Measurements from ENCODE around the gene HSPG2.

HSPG2 gene

GRCh38 chr1:21830792-21831453 lies 106.2 kb downstream of the HSPG2 start:
- Histone ChIP-seq H3K4me1 (ENCODE audit: control insufficient read depth, low read depth, low read length) (no peaks in the 10 kb centered on the region), H3K27me3 (ENCODE audit: insufficient read depth, low read length, poor library complexity) (no peaks in the 10 kb centered on the region), H3K18ac (ENCODE audit: low read length) (no peak overlapping the region), H4K5ac (ENCODE audit: low read length) (no peak overlapping the region), H4K8ac (ENCODE audit: low read depth, low read length) (no peak overlapping the region), H3K36me3 (ENCODE audit: control insufficient read depth, insufficient read depth, low read length) (peaks cover 16% of the 10 kb centered on the region), H3K56ac (ENCODE audit: low read length) (no peak overlapping the region), H2BK15ac (replicated peaks; ENCODE audit: low read depth) (no peak overlapping the region), H2AK5ac (ENCODE audit: low read length) (no peak overlapping the region), H2BK5ac (ENCODE audit: low read length) (no peak overlapping the region), H3K4me3 (ENCODE audit: low read length) (no peak overlapping the region), H2BK120ac (ENCODE audit: low read depth, low read length) (no peak overlapping the region), H3K23ac (ENCODE audit: low read length) (no peak overlapping the region), H3K4ac (ENCODE audit: low read depth, low read length) (no peak overlapping the region), H3K27ac (ENCODE audit: low read depth, low read length) (no peak overlapping the region), H3K79me1 (ENCODE audit: low read length) (no peaks in the 10 kb centered on the region), H3K9ac (ENCODE audit: low read length) (no peak overlapping the region), H3K4me2 (ENCODE audit: low read length) (no peak overlapping the region), H3K79me2 (ENCODE audit: control insufficient read depth, insufficient read depth, low read length) (no peaks in the 10 kb centered on the region)
- no peak for DNase-seq
- WGBS (ENCODE audit: extremely low coverage, insufficient coverage, low lambda C conversion rate), result no CpG with 5 or more reads among the region's 23 CpGs

GRCh38 chr1:21829294-21829693 lies 107.8 kb downstream of the HSPG2 start:
- no peaks in the 10 kb centered on the region for H3K4me1 ChIP-seq (ENCODE audit: control insufficient read depth, low read depth, low read length)
- H2BK120ac ChIP-seq (ENCODE audit: low read depth, low read length), result no peak overlapping the region
- no peak overlapping the region for H3K4ac ChIP-seq (ENCODE audit: low read depth, low read length)
- H3K56ac ChIP-seq (ENCODE audit: low read length), result no peak overlapping the region
- H3K23ac ChIP-seq (ENCODE audit: low read length), result no peak overlapping the region
- no CpG with 5 or more reads among the region's 17 CpGs for WGBS (ENCODE audit: extremely low coverage, insufficient coverage, low lambda C conversion rate)
- H3K4me3 ChIP-seq (ENCODE audit: low read length), result no peak overlapping the region
- H3K27ac ChIP-seq (ENCODE audit: low read depth, low read length), result no peak overlapping the region
- H4K5ac ChIP-seq (ENCODE audit: low read length), result no peak overlapping the region
- no peak overlapping the region for H2AK5ac ChIP-seq (ENCODE audit: low read length)
- peaks cover 11% of the 10 kb centered on the region for H3K36me3 ChIP-seq (ENCODE audit: control insufficient read depth, insufficient read depth, low read length)
- no peak overlapping the region for H4K8ac ChIP-seq (ENCODE audit: low read depth, low read length)
- H2BK15ac ChIP-seq (replicated peaks; ENCODE audit: low read depth), result no peak overlapping the region
- no peak overlapping the region for H2BK5ac ChIP-seq (ENCODE audit: low read length)
- H3K79me2 ChIP-seq (ENCODE audit: control insufficient read depth, insufficient read depth, low read length), result no peaks in the 10 kb centered on the region
- no peak overlapping the region for H3K18ac ChIP-seq (ENCODE audit: low read length)
- DNase-seq, result no peak
- H3K4me2 ChIP-seq (ENCODE audit: low read length), result no peak overlapping the region
- H3K9ac ChIP-seq (ENCODE audit: low read length), result no peak overlapping the region
- H3K79me1 ChIP-seq (ENCODE audit: low read length), result no peaks in the 10 kb centered on the region
- H3K27me3 ChIP-seq (ENCODE audit: insufficient read depth, low read length, poor library complexity), result no peaks in the 10 kb centered on the region

GRCh38 chr1:21828506-21829210 lies 108.5 kb downstream of the HSPG2 start:
- Histone ChIP-seq H3K36me3 (ENCODE audit: control insufficient read depth, insufficient read depth, low read length) (peaks cover 9% of the 10 kb centered on the region), H3K4me1 (ENCODE audit: control insufficient read depth, low read depth, low read length) (no peaks in the 10 kb centered on the region), H3K27ac (ENCODE audit: low read depth, low read length) (no peak overlapping the region), H4K5ac (ENCODE audit: low read length) (no peak overlapping the region), H3K4me2 (ENCODE audit: low read length) (no peak overlapping the region), H3K79me1 (ENCODE audit: low read length) (no peaks in the 10 kb centered on the region), H2BK15ac (replicated peaks; ENCODE audit: low read depth) (no peak overlapping the region), H3K18ac (ENCODE audit: low read length) (no peak overlapping the region), H4K8ac (ENCODE audit: low read depth, low read length) (no peak overlapping the region), H3K79me2 (ENCODE audit: control insufficient read depth, insufficient read depth, low read length) (no peaks in the 10 kb centered on the region), H2BK5ac (ENCODE audit: low read length) (no peak overlapping the region), H2AK5ac (ENCODE audit: low read length) (no peak overlapping the region), H2BK120ac (ENCODE audit: low read depth, low read length) (no peak overlapping the region), H3K4ac (ENCODE audit: low read depth, low read length) (no peak overlapping the region), H3K56ac (ENCODE audit: low read length) (no peak overlapping the region), H3K27me3 (ENCODE audit: insufficient read depth, low read length, poor library complexity) (no peaks in the 10 kb centered on the region), H3K9ac (ENCODE audit: low read length) (no peak overlapping the region), H3K4me3 (ENCODE audit: low read length) (no peak overlapping the region), H3K23ac (ENCODE audit: low read length) (no peak overlapping the region)
- no CpG with 5 or more reads among the region's 28 CpGs for WGBS (ENCODE audit: extremely low coverage, insufficient coverage, low lambda C conversion rate)
- no peak for DNase-seq

GRCh38 chr1:21828075-21828474 lies 109.0 kb downstream of the HSPG2 start:
- Histone ChIP-seq H2AK5ac (ENCODE audit: low read length) (no peak overlapping the region), H3K36me3 (ENCODE audit: control insufficient read depth, insufficient read depth, low read length) (peaks cover 9% of the 10 kb centered on the region), H4K5ac (ENCODE audit: low read length) (no peak overlapping the region)

GRCh38 chr1:21827141-21827679 lies 109.9 kb downstream of the HSPG2 start:
- Histone ChIP-seq H3K9ac (ENCODE audit: low read length) (no peak overlapping the region), H2BK120ac (ENCODE audit: low read depth, low read length) (no peak overlapping the region), H2BK15ac (replicated peaks; ENCODE audit: low read depth) (no peak overlapping the region), H2BK5ac (ENCODE audit: low read length) (no peak overlapping the region), H3K4ac (ENCODE audit: low read depth, low read length) (no peak overlapping the region), H3K4me1 (ENCODE audit: control insufficient read depth, low read depth, low read length) (no peaks in the 10 kb centered on the region), H4K8ac (ENCODE audit: low read depth, low read length) (no peak overlapping the region), H3K4me2 (ENCODE audit: low read length) (no peak overlapping the region), H3K36me3 (ENCODE audit: control insufficient read depth, insufficient read depth, low read length) (peaks cover 9% of the 10 kb centered on the region), H4K5ac (ENCODE audit: low read length) (no peak overlapping the region), H3K27ac (ENCODE audit: low read depth, low read length) (no peak overlapping the region), H3K23ac (ENCODE audit: low read length) (no peak overlapping the region), H3K4me3 (ENCODE audit: low read length) (no peak overlapping the region), H3K79me2 (ENCODE audit: control insufficient read depth, insufficient read depth, low read length) (no peaks in the 10 kb centered on the region), H3K56ac (ENCODE audit: low read length) (no peak overlapping the region), H3K79me1 (ENCODE audit: low read length) (no peaks in the 10 kb centered on the region), H3K18ac (ENCODE audit: low read length) (no peak overlapping the region), H2AK5ac (ENCODE audit: low read length) (no peak overlapping the region), H3K27me3 (ENCODE audit: insufficient read depth, low read length, poor library complexity) (no peaks in the 10 kb centered on the region)
- no peak for DNase-seq
- no CpG with 5 or more reads among the region's 5 CpGs for WGBS (ENCODE audit: extremely low coverage, insufficient coverage, low lambda C conversion rate)

More at GRCh38 chr1:21828075-21828474, 109.0 kb downstream of the HSPG2 start:
- H3K4me1 ChIP-seq (ENCODE audit: control insufficient read depth, low read depth, low read length), result no peaks in the 10 kb centered on the region
- no peak overlapping the region for H3K23ac ChIP-seq (ENCODE audit: low read length)
- H3K4me3 ChIP-seq (ENCODE audit: low read length), result no peak overlapping the region
- no peaks in the 10 kb centered on the region for H3K27me3 ChIP-seq (ENCODE audit: insufficient read depth, low read length, poor library complexity)
- H2BK5ac ChIP-seq (ENCODE audit: low read length), result no peak overlapping the region
- no peak overlapping the region for H3K4me2 ChIP-seq (ENCODE audit: low read length)
- H3K79me1 ChIP-seq (ENCODE audit: low read length), result no peaks in the 10 kb centered on the region
- H3K27ac ChIP-seq (ENCODE audit: low read depth, low read length), result no peak overlapping the region
- no peak overlapping the region for H3K18ac ChIP-seq (ENCODE audit: low read length)
- H2BK15ac ChIP-seq (replicated peaks; ENCODE audit: low read depth), result no peak overlapping the region
- H3K79me2 ChIP-seq (ENCODE audit: control insufficient read depth, insufficient read depth, low read length), result no peaks in the 10 kb centered on the region
- no peak overlapping the region for H3K9ac ChIP-seq (ENCODE audit: low read length)
- no peak overlapping the region for H3K4ac ChIP-seq (ENCODE audit: low read depth, low read length)
- no peak overlapping the region for H3K56ac ChIP-seq (ENCODE audit: low read length)
- no peak overlapping the region for H2BK120ac ChIP-seq (ENCODE audit: low read depth, low read length)
- DNase-seq, result no peak
- no peak overlapping the region for H4K8ac ChIP-seq (ENCODE audit: low read depth, low read length)
- WGBS (ENCODE audit: extremely low coverage, insufficient coverage, low lambda C conversion rate), result no CpG with 5 or more reads among the region's 13 CpGs
